Measurements from ENCODE around the gene ZNF221. TPM values are rescaled to one million over a fixed set of nuclear protein-coding genes. Genes with fewer than 3 reads are reported as not detected.

Gene ZNF221
- total RNA-seq, 4 donors from 2014 or later = 3.5 to 7.1 (median 5.2) TPM

GRCh38 chr19:43928820-43929219, 22.2 kb upstream of the ZNF221 start:
- intact Hi-C loops (cut with DNase I) = no loop called here
- no peak for DNase-seq (ENCODE audit: extremely low spot score)
- Histone ChIP-seq H3K36me3 (peaks cover 68 to 95% (median 92%) of the 10 kb centered on the region in 4 donors), H3K9me3 (no peaks in the 10 kb centered on the region), H3K27ac (replicated peaks in 1 of 4) (no peak overlapping the region), H3K27me3 (no peaks in the 10 kb centered on the region), H3K4me3 (no peak overlapping the region), H3K4me1 (peaks cover 3 to 12% (median 9%) of the 10 kb centered on the region in 4 donors)
- WGBS = 88% methylated on average over 5 of the region's 5 CpGs
- TF ChIP-seq POLR2A (IDR thresholded peaks at IDR 0.05; ENCODE audit: low read depth) (no peak), POLR2AphosphoS5 (IDR thresholded peaks at IDR 0.05) (no peak), EP300 (IDR thresholded peaks at IDR 0.05) (no peak)
- TF ChIP-seq, protein P1, sequence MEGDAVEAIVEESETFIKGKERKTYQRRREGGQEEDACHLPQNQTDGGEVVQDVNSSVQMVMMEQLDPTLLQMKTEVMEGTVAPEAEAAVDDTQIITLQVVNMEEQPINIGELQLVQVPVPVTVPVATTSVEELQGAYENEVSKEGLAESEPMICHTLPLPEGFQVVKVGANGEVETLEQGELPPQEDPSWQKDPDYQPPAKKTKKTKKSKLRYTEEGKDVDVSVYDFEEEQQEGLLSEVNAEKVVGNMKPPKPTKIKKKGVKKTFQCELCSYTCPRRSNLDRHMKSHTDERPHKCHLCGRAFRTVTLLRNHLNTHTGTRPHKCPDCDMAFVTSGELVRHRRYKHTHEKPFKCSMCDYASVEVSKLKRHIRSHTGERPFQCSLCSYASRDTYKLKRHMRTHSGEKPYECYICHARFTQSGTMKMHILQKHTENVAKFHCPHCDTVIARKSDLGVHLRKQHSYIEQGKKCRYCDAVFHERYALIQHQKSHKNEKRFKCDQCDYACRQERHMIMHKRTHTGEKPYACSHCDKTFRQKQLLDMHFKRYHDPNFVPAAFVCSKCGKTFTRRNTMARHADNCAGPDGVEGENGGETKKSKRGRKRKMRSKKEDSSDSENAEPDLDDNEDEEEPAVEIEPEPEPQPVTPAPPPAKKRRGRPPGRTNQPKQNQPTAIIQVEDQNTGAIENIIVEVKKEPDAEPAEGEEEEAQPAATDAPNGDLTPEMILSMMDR (IDR thresholded peaks at IDR 0.05) = no peak

DNA sequence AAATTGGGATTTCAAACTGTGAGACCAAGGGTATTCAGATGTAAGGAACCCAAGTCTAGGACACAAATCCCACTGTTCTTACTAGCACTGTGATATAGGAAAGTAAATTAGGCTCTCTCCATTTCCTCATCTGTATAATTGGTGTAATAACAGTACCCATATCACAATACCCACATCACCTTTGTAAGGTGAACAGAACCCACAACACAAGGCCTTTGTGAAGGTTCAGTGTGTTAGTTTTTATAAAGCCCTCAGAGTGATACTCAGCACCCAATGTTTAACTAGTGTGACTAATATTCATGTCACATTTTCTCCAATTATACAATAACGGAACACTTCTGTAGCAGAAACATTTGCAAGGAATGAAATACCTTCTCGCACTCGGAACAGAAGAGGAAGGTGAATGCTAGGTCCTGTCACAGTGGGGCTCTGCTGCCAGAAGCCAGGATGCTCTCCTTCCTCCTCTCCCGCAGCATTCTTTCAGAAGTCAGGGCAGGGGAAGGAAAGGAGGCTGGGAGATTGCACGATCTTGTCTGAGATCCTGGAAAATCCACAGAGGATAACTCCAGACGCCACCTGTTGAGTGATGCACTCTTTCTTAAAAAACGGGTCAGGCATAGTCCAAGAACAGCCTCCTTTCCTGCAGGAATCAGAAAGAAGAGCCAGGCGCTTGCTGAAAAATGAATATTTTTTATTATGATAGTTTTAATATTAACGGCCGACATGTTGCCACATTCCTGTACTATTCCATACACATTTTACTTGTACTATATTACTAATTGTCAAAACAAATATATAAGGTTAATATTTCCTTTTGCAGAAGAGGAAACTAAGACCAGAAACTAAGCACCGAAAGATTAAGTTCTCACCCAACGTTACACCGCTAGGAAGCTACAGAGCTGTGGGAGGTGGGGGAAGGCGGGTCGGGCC, 16.7 kb upstream of the ZNF221 start:
- Histone ChIP-seq H3K4me1 (peaks cover 16 to 24% (median 18%) of the 10 kb centered on the region in 4 donors), H3K4me3 (peak overlapping the region; percentile 62 to 66 (median 66)), H3K36me3 (peaks cover 26 to 40% (median 39%) of the 10 kb centered on the region in 4 donors), H3K9me3 (no peaks in the 10 kb centered on the region), H3K27me3 (no peaks in the 10 kb centered on the region), H3K27ac (replicated peaks in 1 of 4) (peak overlapping the region; percentile 80 to 89 (median 84))
- TF ChIP-seq, protein P1 (IDR thresholded peaks at IDR 0.05) = no peak
- TF ChIP-seq POLR2A (IDR thresholded peaks at IDR 0.05; ENCODE audit: low read depth) = no peak
- no peak for TF ChIP-seq EP300 (IDR thresholded peaks at IDR 0.05)
- no peak for TF ChIP-seq POLR2AphosphoS5 (IDR thresholded peaks at IDR 0.05)
- WGBS = 12% methylated on average over 15 of the region's 15 CpGs
- DNase-seq (ENCODE audit: extremely low spot score) = no peak
- intact Hi-C loops (cut with DNase I) = loop anchor here (10.0 kb wide), 1 partner anchor 50 kb away; the partner anchor contains the start of gene ZNF155

DNA sequence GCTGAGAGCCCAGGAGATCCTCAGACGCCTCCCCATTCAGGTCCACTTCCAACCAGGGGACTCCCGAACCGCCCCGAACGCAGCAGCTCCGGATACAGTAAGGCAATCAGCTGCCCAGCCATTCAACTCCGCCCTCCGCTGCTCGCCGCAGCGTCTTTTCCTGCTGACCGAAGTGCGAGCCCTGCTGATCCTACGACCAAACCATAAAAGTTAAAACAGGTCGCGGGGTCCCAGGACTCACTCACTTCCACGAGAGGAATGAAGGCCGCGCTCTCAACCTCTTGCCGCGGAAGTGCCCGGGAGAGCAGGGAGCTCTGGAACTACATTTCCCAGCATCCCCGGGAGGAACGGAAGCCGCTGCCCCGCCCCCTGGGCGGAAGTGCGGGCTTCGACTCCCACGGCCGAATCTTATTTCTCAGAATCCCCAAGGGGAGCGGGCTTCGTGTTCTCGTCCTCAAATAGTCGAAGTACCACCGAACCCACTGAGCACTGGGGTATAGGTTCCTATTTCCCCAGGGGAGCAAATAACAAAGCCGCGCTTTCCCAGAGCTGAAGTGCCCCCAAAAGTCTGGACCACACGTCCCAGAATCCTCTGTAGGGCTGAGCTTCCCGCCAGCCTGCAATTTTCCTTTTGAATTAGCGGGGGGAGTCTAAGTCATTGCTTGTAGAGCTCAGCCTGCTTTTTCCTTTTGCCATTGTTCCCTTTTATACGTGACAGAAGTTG, 15.9 kb upstream of the ZNF221 start, which contains the start of gene ZNF45:
ZNF45 (minus strand) TSS at position 298 of the 724 bp plus-strand sequence. CDS start 13,097 bp downstream, outside the sequence.
- peak; percentile 97 for DNase-seq (ENCODE audit: extremely low spot score)
- Histone ChIP-seq H3K27ac (replicated peaks in 1 of 4) (peak within 1 kb of the TSS; percentile 80 to 89 (median 84)), H3K27me3 (no peaks in the 10 kb centered on the region), H3K9me3 (no peaks in the 10 kb centered on the region), H3K4me3 (peak within 1 kb of the TSS; percentile 62 to 66 (median 66)), H3K36me3 (peaks cover 18 to 32% (median 31%) of the 10 kb centered on the region in 4 donors), H3K4me1 (peaks cover 16 to 24% (median 18%) of the 10 kb centered on the region in 4 donors)
- under 1% methylated on average over 20 of the region's 42 CpGs for WGBS
- no peak for TF ChIP-seq EP300 (IDR thresholded peaks at IDR 0.05)
- TF ChIP-seq POLR2A (IDR thresholded peaks at IDR 0.05; ENCODE audit: low read depth) = no peak
- TF ChIP-seq POLR2AphosphoS5 (IDR thresholded peaks at IDR 0.05) = peak; percentile 66 to 68
- TF ChIP-seq, protein P1 (IDR thresholded peaks at IDR 0.05) = no peak
- intact Hi-C loops (cut with DNase I) = loop anchor here (10.0 kb wide), 1 partner anchor 50 kb away; the partner anchor contains the start of gene ZNF155

GRCh38 chr19:43936188-43936587, 14.8 kb upstream of the ZNF221 start:
- intact Hi-C loops (cut with DNase I) = loop anchor here (10.0 kb wide), 1 partner anchor 49 kb away; the partner anchor contains the start of gene ZNF155
- TF ChIP-seq POLR2AphosphoS5 (IDR thresholded peaks at IDR 0.05) = no peak
- TF ChIP-seq, protein P1 (IDR thresholded peaks at IDR 0.05) = no peak
- no peak for TF ChIP-seq EP300 (IDR thresholded peaks at IDR 0.05)
- no peak for TF ChIP-seq POLR2A (IDR thresholded peaks at IDR 0.05; ENCODE audit: low read depth)

More at GRCh38 chr19:43936188-43936587, 14.8 kb upstream of the ZNF221 start:
- Histone ChIP-seq H3K27me3 (no peaks in the 10 kb centered on the region), H3K27ac (replicated peaks in 1 of 4) (no peak overlapping the region), H3K4me1 (peaks cover 16 to 24% (median 18%) of the 10 kb centered on the region in 4 donors), H3K4me3 (no peak overlapping the region), H3K9me3 (no peaks in the 10 kb centered on the region), H3K36me3 (peaks cover 15 to 22% (median 21%) of the 10 kb centered on the region in 4 donors)
- 87% methylated on average over 5 of the region's 5 CpGs for WGBS
- DNase-seq (ENCODE audit: extremely low spot score) = no peak
